ENCODE results near the gene GALNT18. TPM values are rescaled to one million over a fixed set of nuclear protein-coding genes. Genes with fewer than 3 reads are reported as not detected.

GALNT18 gene
- total RNA-seq, 1 donor from 2014 or later, result 38.4 TPM

DNA sequence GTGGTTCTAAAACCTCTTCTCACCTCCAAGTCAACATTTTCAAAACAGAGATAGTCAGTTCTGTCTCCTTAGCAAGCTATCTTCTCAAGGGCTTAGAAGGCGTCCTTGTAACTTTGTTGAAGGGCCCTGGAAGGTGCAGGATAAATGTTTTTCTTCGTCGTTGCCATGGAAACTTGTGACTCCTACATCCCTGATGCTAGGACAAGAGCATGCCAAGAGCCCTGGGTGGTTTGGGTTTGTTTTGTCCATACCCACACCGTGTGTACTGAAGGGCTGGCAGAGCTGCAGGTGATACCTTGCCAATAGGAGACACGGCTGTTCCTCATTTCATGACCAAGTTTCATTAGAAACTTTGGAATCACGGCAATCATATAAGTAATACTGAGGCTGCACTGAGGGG is 81.6 kb downstream of the GALNT18 start:
- H3K27ac Mint-ChIP-seq (ENCODE audit: unreplicated experiment), result no peak overlapping the region
- no peaks in the 10 kb centered on the region for H3K27me3 Mint-ChIP-seq (ENCODE audit: low read depth)
- no peaks in the 10 kb centered on the region for H3K9me3 Mint-ChIP-seq (ENCODE audit: low read depth)
- H3K4me1 Mint-ChIP-seq (ENCODE audit: low read depth), result peaks cover 44% of the 10 kb centered on the region
- no peak overlapping the region for H3K4me3 Mint-ChIP-seq (ENCODE audit: unreplicated experiment)
- no peaks in the 10 kb centered on the region for H3K36me3 Mint-ChIP-seq (ENCODE audit: low read depth)
- TF ChIP-seq, protein P1, sequence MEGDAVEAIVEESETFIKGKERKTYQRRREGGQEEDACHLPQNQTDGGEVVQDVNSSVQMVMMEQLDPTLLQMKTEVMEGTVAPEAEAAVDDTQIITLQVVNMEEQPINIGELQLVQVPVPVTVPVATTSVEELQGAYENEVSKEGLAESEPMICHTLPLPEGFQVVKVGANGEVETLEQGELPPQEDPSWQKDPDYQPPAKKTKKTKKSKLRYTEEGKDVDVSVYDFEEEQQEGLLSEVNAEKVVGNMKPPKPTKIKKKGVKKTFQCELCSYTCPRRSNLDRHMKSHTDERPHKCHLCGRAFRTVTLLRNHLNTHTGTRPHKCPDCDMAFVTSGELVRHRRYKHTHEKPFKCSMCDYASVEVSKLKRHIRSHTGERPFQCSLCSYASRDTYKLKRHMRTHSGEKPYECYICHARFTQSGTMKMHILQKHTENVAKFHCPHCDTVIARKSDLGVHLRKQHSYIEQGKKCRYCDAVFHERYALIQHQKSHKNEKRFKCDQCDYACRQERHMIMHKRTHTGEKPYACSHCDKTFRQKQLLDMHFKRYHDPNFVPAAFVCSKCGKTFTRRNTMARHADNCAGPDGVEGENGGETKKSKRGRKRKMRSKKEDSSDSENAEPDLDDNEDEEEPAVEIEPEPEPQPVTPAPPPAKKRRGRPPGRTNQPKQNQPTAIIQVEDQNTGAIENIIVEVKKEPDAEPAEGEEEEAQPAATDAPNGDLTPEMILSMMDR (IDR thresholded peaks at IDR 0.05), result no peak
- no peak for DNase-seq (ENCODE audit: low spot score)

DNA sequence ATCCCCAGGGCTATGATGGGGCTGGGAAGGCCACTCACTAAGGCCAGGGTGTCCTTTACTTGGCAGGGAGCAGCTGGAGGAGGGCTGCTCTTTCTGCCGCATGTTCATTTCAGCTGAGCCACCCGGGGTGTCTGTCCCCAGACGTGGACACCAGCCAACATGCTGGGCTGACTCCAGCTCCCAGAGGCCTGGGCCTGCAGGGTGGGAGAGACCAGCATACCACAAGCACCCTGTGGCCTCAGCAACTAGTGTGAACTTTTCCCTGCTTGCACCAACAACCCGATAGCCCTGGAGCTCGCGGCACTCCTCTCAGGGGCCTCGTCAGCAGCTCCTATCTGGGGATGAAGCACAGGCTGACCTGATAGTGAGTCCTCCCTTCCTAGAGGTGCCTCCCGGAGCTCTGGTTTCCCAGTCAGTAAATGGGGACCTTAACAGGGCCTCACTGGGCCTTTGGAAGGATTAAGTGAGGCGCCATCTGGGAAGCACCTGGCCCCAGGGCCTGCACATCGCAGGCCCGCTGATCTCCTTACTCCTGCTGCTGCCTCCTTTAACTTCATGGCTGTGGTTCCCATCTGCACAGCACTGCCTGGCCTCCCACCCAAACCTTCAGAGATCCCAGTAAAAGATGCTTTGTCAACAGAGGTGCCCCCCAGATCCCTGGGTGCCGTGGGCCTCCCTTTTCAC is 83.4 kb downstream of the GALNT18 start:
- DNase-seq (ENCODE audit: low spot score), result no peak
- no peaks in the 10 kb centered on the region for H3K36me3 Mint-ChIP-seq (ENCODE audit: low read depth)
- no peak overlapping the region for H3K4me3 Mint-ChIP-seq (ENCODE audit: unreplicated experiment)
- H3K9me3 Mint-ChIP-seq (ENCODE audit: low read depth), result no peaks in the 10 kb centered on the region
- H3K4me1 Mint-ChIP-seq (ENCODE audit: low read depth), result peaks cover 59% of the 10 kb centered on the region
- TF ChIP-seq, protein P1 (IDR thresholded peaks at IDR 0.05), result no peak
- peak overlapping the region; percentile 60 for H3K27ac Mint-ChIP-seq (ENCODE audit: unreplicated experiment)
- no peaks in the 10 kb centered on the region for H3K27me3 Mint-ChIP-seq (ENCODE audit: low read depth)

DNA sequence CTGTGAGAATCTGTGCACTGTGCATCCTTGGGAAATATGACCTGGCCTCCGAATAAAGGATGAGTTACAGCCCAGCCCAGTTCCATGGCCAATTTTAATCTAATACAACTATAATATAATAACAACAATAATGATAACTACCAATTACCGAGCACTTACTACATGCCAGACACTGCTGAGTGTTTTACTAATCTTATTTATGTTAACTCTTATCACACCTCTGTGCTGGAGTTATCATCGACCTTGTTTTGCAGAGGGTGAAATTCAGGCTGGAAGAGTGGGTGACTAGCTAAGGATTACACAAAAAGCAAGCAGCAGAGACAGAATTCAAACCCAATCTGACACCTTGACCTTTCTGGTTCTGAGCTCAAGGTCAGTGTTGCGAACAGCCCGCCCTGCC is 83.9 kb downstream of the GALNT18 start:
- peak overlapping the region; percentile 60 for H3K27ac Mint-ChIP-seq (ENCODE audit: unreplicated experiment)
- TF ChIP-seq, protein P1 (IDR thresholded peaks at IDR 0.05), result no peak
- H3K27me3 Mint-ChIP-seq (ENCODE audit: low read depth), result no peaks in the 10 kb centered on the region
- H3K4me3 Mint-ChIP-seq (ENCODE audit: unreplicated experiment), result no peak overlapping the region
- no peak for DNase-seq (ENCODE audit: low spot score)
- no peaks in the 10 kb centered on the region for H3K36me3 Mint-ChIP-seq (ENCODE audit: low read depth)
- no peaks in the 10 kb centered on the region for H3K9me3 Mint-ChIP-seq (ENCODE audit: low read depth)
- peaks cover 65% of the 10 kb centered on the region for H3K4me1 Mint-ChIP-seq (ENCODE audit: low read depth)

DNA sequence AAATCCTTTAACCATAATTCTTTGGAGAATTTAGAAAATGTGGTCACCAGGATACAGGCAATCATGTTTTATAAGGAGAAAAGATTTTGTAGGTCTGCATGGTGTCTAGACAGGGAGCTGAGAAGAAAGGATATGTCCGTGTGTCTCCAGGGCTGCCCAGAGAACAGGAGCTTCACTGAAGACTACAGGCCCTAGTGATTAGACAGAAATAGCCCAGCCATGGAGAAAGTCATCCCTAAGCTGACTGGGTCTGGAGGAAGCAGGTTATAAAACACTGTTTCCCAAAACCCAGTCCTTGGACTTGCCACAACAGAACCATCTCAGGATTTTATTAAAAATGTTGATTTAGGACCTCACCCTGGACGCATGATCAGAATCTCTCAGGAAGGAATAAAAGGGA is 84.4 kb downstream of the GALNT18 start:
- H3K27me3 Mint-ChIP-seq (ENCODE audit: low read depth), result no peaks in the 10 kb centered on the region
- H3K36me3 Mint-ChIP-seq (ENCODE audit: low read depth), result no peaks in the 10 kb centered on the region
- DNase-seq (ENCODE audit: low spot score), result no peak
- TF ChIP-seq, protein P1 (IDR thresholded peaks at IDR 0.05), result no peak
- H3K27ac Mint-ChIP-seq (ENCODE audit: unreplicated experiment), result peak overlapping the region; percentile 60
- H3K4me3 Mint-ChIP-seq (ENCODE audit: unreplicated experiment), result no peak overlapping the region
- H3K4me1 Mint-ChIP-seq (ENCODE audit: low read depth), result peaks cover 70% of the 10 kb centered on the region
- H3K9me3 Mint-ChIP-seq (ENCODE audit: low read depth), result no peaks in the 10 kb centered on the region

DNA sequence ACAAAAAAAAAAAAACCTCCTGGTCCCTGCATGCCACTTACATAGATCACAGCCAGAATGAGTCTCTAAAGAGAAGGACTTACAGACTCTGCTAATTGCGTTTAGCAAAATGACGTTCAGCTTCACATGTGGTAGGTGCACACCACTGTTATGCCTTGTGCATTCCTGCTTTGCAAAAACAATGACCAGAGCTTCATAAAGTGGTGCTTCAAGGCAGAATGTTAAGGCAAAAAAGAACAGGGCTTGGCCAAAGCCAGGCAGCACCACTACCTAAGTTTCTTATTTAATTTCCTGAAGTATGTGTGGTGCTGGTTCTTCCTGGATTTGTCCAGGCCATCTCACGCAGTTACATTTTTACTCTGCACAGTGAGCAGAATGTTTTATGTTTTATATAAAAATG is 85.2 kb downstream of the GALNT18 start:
- H3K27ac Mint-ChIP-seq (ENCODE audit: unreplicated experiment), result peak overlapping the region; percentile 60
- no peak overlapping the region for H3K4me3 Mint-ChIP-seq (ENCODE audit: unreplicated experiment)
- no peaks in the 10 kb centered on the region for H3K27me3 Mint-ChIP-seq (ENCODE audit: low read depth)
- H3K9me3 Mint-ChIP-seq (ENCODE audit: low read depth), result no peaks in the 10 kb centered on the region
- H3K36me3 Mint-ChIP-seq (ENCODE audit: low read depth), result no peaks in the 10 kb centered on the region
- TF ChIP-seq, protein P1 (IDR thresholded peaks at IDR 0.05), result no peak
- H3K4me1 Mint-ChIP-seq (ENCODE audit: low read depth), result peaks cover 77% of the 10 kb centered on the region
- DNase-seq (ENCODE audit: low spot score), result no peak
